ENCODE data around the gene PTGFRN.

The PTGFRN gene

GRCh38 chr1:116981521-116982037, 71.9 kb downstream of the PTGFRN start:
- DNase-seq, result peak; percentile 29

GRCh38 chr1:116982319-116983004, 72.7 kb downstream of the PTGFRN start:
- no peak for DNase-seq

GRCh38 chr1:116983112-116983511, 73.4 kb downstream of the PTGFRN start:
- DNase-seq, result no peak

GRCh38 chr1:116983678-116984077, 74.0 kb downstream of the PTGFRN start:
- no peak for DNase-seq

- no peak for DNase-seq
These were observed 74.9 kb downstream of the PTGFRN start for GRCh38 chr1:116984406-116985160.

GRCh38 chr1:116986421-116987255, 76.9 kb downstream of the PTGFRN start:
- no peak for DNase-seq

GRCh38 chr1:116987256-116987555, 77.5 kb downstream of the PTGFRN start:
- no peak for DNase-seq

- DNase-seq, result no peak
These were observed 78.5 kb downstream of the PTGFRN start for GRCh38 chr1:116988248-116988647.

GRCh38 chr1:116988908-116989307, 79.2 kb downstream of the PTGFRN start:
- DNase-seq, result peak; percentile 97

- DNase-seq, result no peak
These were observed 80.1 kb downstream of the PTGFRN start for GRCh38 chr1:116989835-116990234.

- DNase-seq, result no peak
These were observed 81.0 kb downstream of the PTGFRN start for GRCh38 chr1:116990612-116991151.

GRCh38 chr1:116991171-116991845, 81.6 kb downstream of the PTGFRN start:
- no peak for DNase-seq

GRCh38 chr1:116991918-116992317, 82.2 kb downstream of the PTGFRN start:
- DNase-seq, result no peak

GRCh38 chr1:116993286-116993685, 83.6 kb downstream of the PTGFRN start:
- no peak for DNase-seq

GRCh38 chr1:116994411-116994810, 84.7 kb downstream of the PTGFRN start:
- DNase-seq, result no peak

GRCh38 chr1:116997066-116997465, 87.3 kb downstream of the PTGFRN start:
- DNase-seq, result no peak

GRCh38 chr1:116997636-116998035, 87.9 kb downstream of the PTGFRN start:
- no peak for DNase-seq

GRCh38 chr1:116999596-116999995, 89.9 kb downstream of the PTGFRN start:
- DNase-seq, result no peak

- no peak for DNase-seq
These were observed 90.4 kb downstream of the PTGFRN start for GRCh38 chr1:117000142-117000541.

GRCh38 chr1:117001254-117001927, 91.7 kb downstream of the PTGFRN start, which contains the start of gene CD101:
Gene CD101 (plus strand): TSS chr1:117001760. CDS start chr1:117001818, 58 bp downstream.
- no peak for DNase-seq

GRCh38 chr1:117003223-117003875, 93.6 kb downstream of the PTGFRN start:
- DNase-seq, result no peak

GRCh38 chr1:117007719-117008013, 98.0 kb downstream of the PTGFRN start:
- no peak for DNase-seq
